Karpas-422 (cell line): Measurements from ENCODE around the gene GRK3. TPM values are rescaled to one million over a fixed set of nuclear protein-coding genes. Genes with fewer than 3 reads are reported as not detected.

Source experiments
- DNase-seq: peaks from one replicate; pipeline ENCODE4 v3.0.0-alpha.2; 2015
- H2AFZ ChIP-seq: fragments of 200-600 bp; sonication (generic); 2 replicates; pipeline ENCODE4 v1.6.1; 2014; ENCODE audit warnings: antibody characterized with exemption, low read length, mixed read lengths
- H3K27ac ChIP-seq: fragments of 200-600 bp; sonication (generic); 2 replicates; pipeline ENCODE4 v1.5.1; 2014; ENCODE audit warnings: mild to moderate bottlenecking, low read length, moderate library complexity
- H3K27me3 ChIP-seq: fragments of 200-600 bp; sonication (generic); 2 replicates; pipeline ENCODE4 v1.6.1; 2014; ENCODE audit warnings: low read length, mixed read lengths
- H3K36me3 ChIP-seq: fragments of 200-600 bp; sonication (generic); 2 replicates; pipeline ENCODE4 v1.6.1; 2014; ENCODE audit warnings: low read length, mixed read lengths; ENCODE audit not compliant: insufficient read depth
- H3K4me1 ChIP-seq: fragments of 200-600 bp; sonication (generic); 2 replicates; pipeline ENCODE4 v1.6.1; 2014; ENCODE audit warnings: mild to moderate bottlenecking, low read length, mixed read lengths
- H3K4me2 ChIP-seq: fragments of 200-600 bp; sonication (generic); 2 replicates; pipeline ENCODE4 v1.6.1; 2014; ENCODE audit warnings: low read length, low read depth, mild to moderate bottlenecking; ENCODE audit not compliant: poor library complexity, severe bottlenecking
- H3K4me3 ChIP-seq: fragments of 200-600 bp; sonication (generic); 2 replicates; pipeline ENCODE4 v1.5.1; 2014; ENCODE audit warnings: mild to moderate bottlenecking, antibody characterized with exemption, low read length, mixed read lengths
- H3K79me2 ChIP-seq: fragments of 200-600 bp; sonication (generic); 2 replicates; pipeline ENCODE4 v1.6.1; 2014; ENCODE audit warnings: mild to moderate bottlenecking, low read length, mixed read lengths
- H3K9ac ChIP-seq: fragments of 200-600 bp; sonication (generic); 2 replicates; pipeline ENCODE4 v1.6.0; 2014; ENCODE audit warnings: low read length
- H3K9me2 ChIP-seq: fragments of 200-600 bp; sonication (generic), shearing (Covaris generic); replicated peaks from 2 replicates; pipeline ENCODE4 v1.6.0; 2014; ENCODE audit warnings: mild to moderate bottlenecking, low read length, moderate library complexity; ENCODE audit not compliant: insufficient read depth
- H3K9me3 ChIP-seq: fragments of 300-700, 200-600 bp; sonication (generic); 2 replicates; pipeline ENCODE4 v1.6.1; 2014; ENCODE audit warnings: low read length, mixed read lengths
- H4K20me1 ChIP-seq: fragments of 200-600 bp; sonication (generic); 2 replicates; pipeline ENCODE4 v1.6.1; 2014; ENCODE audit warnings: mild to moderate bottlenecking, antibody characterized with exemption, low read length, low read depth; ENCODE audit not compliant: insufficient read depth
- total RNA-seq: library from RNA; depleted of rRNA; stranded (reverse); fragments of >200 nt; shearing (Covaris generic); gene quantifications from 2 replicates; pipeline ENCODE4 v1.2.3, GENCODE V29; 2014; ENCODE audit warnings: low replicate concordance

GRK3 gene
- total RNA-seq, 1 experiment from 2014 or later = 2.0 TPM

GRCh38 chr22:25668437-25668836 is 104.0 kb downstream of the GRK3 start:
- Histone ChIP-seq H3K79me2 (no peaks in the 10 kb centered on the region), H3K4me2 (no peak overlapping the region), H3K9ac (no peak overlapping the region), H3K9me3 (no peaks in the 10 kb centered on the region), H3K4me3 (no peak overlapping the region), H3K36me3 (no peaks in the 10 kb centered on the region), H3K27ac (no peak overlapping the region), H3K4me1 (no peaks in the 10 kb centered on the region), H3K27me3 (no peaks in the 10 kb centered on the region), H4K20me1 (no peaks in the 10 kb centered on the region), H3K9me2 (no peaks in the 10 kb centered on the region), H2AFZ (no peak overlapping the region)
- DNase-seq = no peak

GRCh38 chr22:25669253-25670069 is 105.0 kb downstream of the GRK3 start:
- Histone ChIP-seq H2AFZ (no peak overlapping the region), H3K79me2 (no peaks in the 10 kb centered on the region), H3K27ac (no peak overlapping the region), H3K4me3 (no peak overlapping the region), H3K4me1 (no peaks in the 10 kb centered on the region), H4K20me1 (no peaks in the 10 kb centered on the region), H3K9me2 (no peaks in the 10 kb centered on the region), H3K27me3 (no peaks in the 10 kb centered on the region), H3K9me3 (no peaks in the 10 kb centered on the region), H3K4me2 (no peak overlapping the region), H3K36me3 (no peaks in the 10 kb centered on the region), H3K9ac (no peak overlapping the region)
- DNase-seq = no peak

- Histone ChIP-seq H3K79me2 (no peaks in the 10 kb centered on the region), H3K27me3 (no peaks in the 10 kb centered on the region), H3K4me1 (no peaks in the 10 kb centered on the region), H3K4me3 (no peak overlapping the region), H3K9ac (no peak overlapping the region), H4K20me1 (no peaks in the 10 kb centered on the region), H3K27ac (no peak overlapping the region), H3K9me3 (no peaks in the 10 kb centered on the region), H2AFZ (no peak overlapping the region), H3K4me2 (no peak overlapping the region), H3K9me2 (no peaks in the 10 kb centered on the region), H3K36me3 (no peaks in the 10 kb centered on the region)
- DNase-seq = no peak
Measured at GRCh38 chr22:25670070-25670461, 105.6 kb downstream of the GRK3 start.

- H3K4me1 ChIP-seq = no peaks in the 10 kb centered on the region
- no peaks in the 10 kb centered on the region for H3K27me3 ChIP-seq
- no peaks in the 10 kb centered on the region for H3K36me3 ChIP-seq
- no peak overlapping the region for H3K4me3 ChIP-seq
- H4K20me1 ChIP-seq = no peaks in the 10 kb centered on the region
- no peak overlapping the region for H3K9ac ChIP-seq
- no peaks in the 10 kb centered on the region for H3K9me2 ChIP-seq
- DNase-seq = no peak
- no peak overlapping the region for H3K27ac ChIP-seq
- no peak overlapping the region for H2AFZ ChIP-seq
- no peaks in the 10 kb centered on the region for H3K9me3 ChIP-seq
- H3K4me2 ChIP-seq = no peak overlapping the region
- H3K79me2 ChIP-seq = no peaks in the 10 kb centered on the region
Measured at GRCh38 chr22:25672289-25673084, 108.0 kb downstream of the GRK3 start.

GRCh38 chr22:25673713-25674112 is 109.2 kb downstream of the GRK3 start:
- no peaks in the 10 kb centered on the region for H3K27me3 ChIP-seq
- H4K20me1 ChIP-seq = no peaks in the 10 kb centered on the region
- no peak overlapping the region for H3K4me3 ChIP-seq
- H3K36me3 ChIP-seq = no peaks in the 10 kb centered on the region
- H3K4me1 ChIP-seq = no peaks in the 10 kb centered on the region
- no peaks in the 10 kb centered on the region for H3K9me3 ChIP-seq
- DNase-seq = no peak
- H3K4me2 ChIP-seq = no peak overlapping the region
- H3K9me2 ChIP-seq = no peaks in the 10 kb centered on the region
- no peak overlapping the region for H2AFZ ChIP-seq
- no peak overlapping the region for H3K27ac ChIP-seq
- no peaks in the 10 kb centered on the region for H3K79me2 ChIP-seq
- H3K9ac ChIP-seq = no peak overlapping the region

DNA sequence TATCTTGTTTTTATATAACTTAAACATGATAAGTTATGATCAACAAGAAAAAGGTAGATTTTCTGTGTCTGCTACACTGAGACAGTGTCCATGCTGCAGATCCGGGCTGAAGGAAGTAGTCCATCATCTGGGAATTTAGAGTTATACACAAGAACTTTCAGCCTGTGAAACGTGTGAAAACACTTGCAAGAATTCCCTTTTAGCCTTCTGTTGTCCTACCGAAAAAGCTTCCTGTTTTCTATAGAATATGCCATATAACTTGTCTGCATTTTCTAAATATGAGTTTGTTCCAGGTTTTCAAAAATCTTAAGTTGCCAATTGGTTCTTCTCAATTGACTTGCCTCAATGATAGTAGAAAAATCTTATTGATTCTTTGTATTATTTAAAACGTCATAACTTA is 113.2 kb downstream of the GRK3 start:
- Histone ChIP-seq H3K36me3 (no peaks in the 10 kb centered on the region), H3K27me3 (no peaks in the 10 kb centered on the region), H3K27ac (no peak overlapping the region), H3K4me1 (no peaks in the 10 kb centered on the region), H3K9me2 (no peaks in the 10 kb centered on the region), H3K4me2 (no peak overlapping the region), H3K9ac (no peak overlapping the region), H4K20me1 (no peaks in the 10 kb centered on the region), H3K9me3 (no peaks in the 10 kb centered on the region), H2AFZ (no peak overlapping the region), H3K79me2 (no peaks in the 10 kb centered on the region), H3K4me3 (no peak overlapping the region)
- DNase-seq = no peak

GRCh38 chr22:25680051-25680450 is 115.6 kb downstream of the GRK3 start:
- Histone ChIP-seq H3K9me3 (no peaks in the 10 kb centered on the region), H3K9ac (no peak overlapping the region), H3K27ac (no peak overlapping the region), H3K4me3 (no peak overlapping the region), H3K4me1 (no peaks in the 10 kb centered on the region), H3K36me3 (no peaks in the 10 kb centered on the region), H3K79me2 (no peaks in the 10 kb centered on the region), H3K9me2 (no peaks in the 10 kb centered on the region), H4K20me1 (no peaks in the 10 kb centered on the region), H3K4me2 (no peak overlapping the region), H3K27me3 (no peaks in the 10 kb centered on the region), H2AFZ (no peak overlapping the region)
- no peak for DNase-seq

DNA sequence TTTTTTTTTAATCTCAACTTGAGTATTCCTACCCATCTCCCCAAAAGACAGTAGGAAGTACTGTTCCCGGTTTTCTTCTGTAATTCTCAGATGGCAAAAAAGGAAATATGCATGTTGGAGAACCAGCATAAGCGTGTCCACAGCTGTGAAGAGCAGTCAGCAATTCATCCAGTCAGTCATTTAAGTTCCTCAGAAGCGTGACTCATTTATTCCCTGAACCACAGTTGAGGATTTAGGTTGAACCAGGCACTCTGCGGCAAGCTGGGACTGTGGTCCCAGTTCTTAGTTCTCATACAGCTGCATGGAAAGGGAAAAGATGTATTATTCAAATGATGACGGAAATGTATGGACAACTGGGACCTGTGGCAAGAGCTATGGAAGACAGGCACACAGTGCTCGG is 116.5 kb downstream of the GRK3 start:
- no peaks in the 10 kb centered on the region for H3K36me3 ChIP-seq
- no peaks in the 10 kb centered on the region for H3K4me1 ChIP-seq
- no peaks in the 10 kb centered on the region for H3K9me3 ChIP-seq
- no peak overlapping the region for H3K9ac ChIP-seq
- H2AFZ ChIP-seq = no peak overlapping the region
- H3K27me3 ChIP-seq = no peaks in the 10 kb centered on the region
- no peak overlapping the region for H3K4me2 ChIP-seq
- no peak for DNase-seq
- H3K27ac ChIP-seq = no peak overlapping the region
- H3K9me2 ChIP-seq = no peaks in the 10 kb centered on the region
- H3K4me3 ChIP-seq = no peak overlapping the region
- no peaks in the 10 kb centered on the region for H4K20me1 ChIP-seq
- H3K79me2 ChIP-seq = no peaks in the 10 kb centered on the region
